ENCODE data around the gene SRGAP1.

The SRGAP1 gene

GRCh38 chr12:63916561-63917476, 72.3 kb downstream of the SRGAP1 start:
- H3K4me3 ChIP-seq (ENCODE audit: low read depth, low read length) = peak overlapping the region; percentile 12; the same call in 1 of the 2 replicates
- TF ChIP-seq CTCF (IDR thresholded peaks at IDR 0.05; ENCODE audit: low read depth, low read length) = no peak

- H3K4me3 ChIP-seq (ENCODE audit: low read depth, low read length) = no peak overlapping the region
- no peak for TF ChIP-seq CTCF (IDR thresholded peaks at IDR 0.05; ENCODE audit: low read depth, low read length)
Measured at GRCh38 chr12:63917477-63917862, 73.0 kb downstream of the SRGAP1 start.

GRCh38 chr12:63917864-63918799, 73.6 kb downstream of the SRGAP1 start:
- TF ChIP-seq CTCF (IDR thresholded peaks at IDR 0.05; ENCODE audit: low read depth, low read length) = no peak
- H3K4me3 ChIP-seq (ENCODE audit: low read depth, low read length) = peak overlapping the region; percentile 32

GRCh38 chr12:63918800-63919300, 74.3 kb downstream of the SRGAP1 start:
- H3K4me3 ChIP-seq (ENCODE audit: low read depth, low read length) = no peak overlapping the region; the same call in 1 of the 2 replicates
- TF ChIP-seq CTCF (IDR thresholded peaks at IDR 0.05; ENCODE audit: low read depth, low read length) = no peak

GRCh38 chr12:63919756-63920155, 75.3 kb downstream of the SRGAP1 start:
- TF ChIP-seq CTCF (IDR thresholded peaks at IDR 0.05; ENCODE audit: low read depth, low read length) = no peak
- no peak overlapping the region for H3K4me3 ChIP-seq (ENCODE audit: low read depth, low read length)

GRCh38 chr12:63921157-63921556, 76.7 kb downstream of the SRGAP1 start:
- no peak overlapping the region for H3K4me3 ChIP-seq (ENCODE audit: low read depth, low read length)
- no peak for TF ChIP-seq CTCF (IDR thresholded peaks at IDR 0.05; ENCODE audit: low read depth, low read length)

Measured in WI38 (cell line).